Esophagus muscularis mucosa (tissue), 4 donors: Measurements from ENCODE around the gene PKLR. TPM values are rescaled to one million over a fixed set of nuclear protein-coding genes. Genes with fewer than 3 reads are reported as not detected.

Experiments used
- DNase-seq: peaks from one replicate; pipeline ENCODE4 v3.0.0-alpha.2; 2017; ENCODE audit errors: extremely low spot score
- H3K27ac ChIP-seq, 4 donors: fragments of 200-600 bp; sonication (generic); replicated peaks in 1 of 4; 1 replicate in 3 of 4; 2 replicates in 1 of 4; pipeline ENCODE4 v1.5.1; 2016 to 2019; ENCODE audit warnings: mild to moderate bottlenecking in 1 of 4
- H3K27me3 ChIP-seq, 4 donors: fragments of 200-600 bp; sonication (generic); one replicate each; pipeline versions ENCODE4 v1.5.1 to v1.6.0; 2016 to 2019
- H3K36me3 ChIP-seq, 4 donors: fragments of 200-600 bp; sonication (generic); one replicate each; pipeline ENCODE4 v1.5.1; 2016 to 2019
- H3K4me1 ChIP-seq, 4 donors: fragments of 200-600 bp; sonication (generic); one replicate each; pipeline ENCODE4 v1.5.1; 2016 to 2019
- H3K4me3 ChIP-seq, 4 donors: fragments of 200-600 bp; sonication (generic); 1 replicate in 2 of 4; 2 replicates in 2 of 4; pipeline ENCODE4 v1.5.1; 2016 to 2019; ENCODE audit warnings: mild to moderate bottlenecking in 4 of 4, moderate library complexity in 1 of 4
- H3K9me3 ChIP-seq, 4 donors: fragments of 200-600 bp; sonication (generic); 1 replicate in 3 of 4; 2 replicates in 1 of 4; pipeline ENCODE4 v1.5.1; 2016 to 2019
- EP300 ChIP-seq: sonication (generic); formaldehyde crosslinking; IDR thresholded peaks from one replicate; pipeline ENCODE4 v1.6.1; 2017; ENCODE audit warnings: antibody characterized with exemption
- POLR2A ChIP-seq: fragments of 450-650 bp; IDR thresholded peaks from one replicate; pipeline ENCODE4 v1.6.1; 2017; ENCODE audit warnings: antibody characterized with exemption, moderate library complexity, mild to moderate bottlenecking, low read depth
- POLR2AphosphoS5 ChIP-seq, 2 donors: sonication (generic); formaldehyde crosslinking; IDR thresholded peaks; one replicate each; pipeline ENCODE4 v1.6.1; 2017; ENCODE audit warnings: antibody characterized with exemption in 2 of 2
- WGBS: methylation state at CpG from one replicate; pipeline ENCODE4 v1.1.5; 2018; 5-methylcytosine and 5-hydroxymethylcytosine counted together
- intact Hi-C: fragments of 100-400 bp; cut with DNase I; formaldehyde crosslinking; loops from one replicate; pipeline ENCODE4 v1.15.1; 2023
- total RNA-seq, 4 donors: library from RNA; depleted of rRNA; stranded (reverse); fragments of >200 nt; gene quantifications; one replicate each; pipeline versions ENCODE4 v1.1.0 to v1.2.1, GENCODE V29; 2016
- TF ChIP-seq, protein P1 (sequence below), 3 experiments: fragments of 200-600 bp in 2 of 3; fragments of 450-650 bp in 1 of 3; sonication (generic) in 2 of 3; IDR thresholded peaks; one replicate each; pipeline ENCODE4 v1.5.1; 2017 to 2019; ENCODE audit warnings: antibody characterized with exemption in 3 of 3, mild to moderate bottlenecking in 2 of 3, moderate library complexity in 1 of 3

Gene PKLR
- total RNA-seq, 4 donors from 2014 or later = not detected

DNA sequence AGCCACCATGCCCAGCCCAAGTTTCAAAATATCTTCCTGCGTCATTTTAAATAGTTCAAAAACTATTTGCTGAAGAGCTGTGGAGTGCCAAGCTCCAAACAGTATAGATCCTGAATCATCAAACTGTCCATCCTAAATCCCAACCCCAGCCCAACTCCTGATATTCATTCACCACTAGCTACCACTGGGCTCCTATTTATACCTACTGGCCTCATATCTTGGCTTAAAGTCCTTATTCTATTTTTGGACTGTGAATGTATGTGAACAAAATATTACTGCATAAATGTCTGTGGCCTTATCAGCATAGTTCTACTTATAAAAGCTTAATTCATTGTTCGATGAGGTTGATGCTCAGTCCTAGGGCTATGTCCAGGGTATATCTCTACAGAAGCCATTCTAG is 33.9 kb downstream of the PKLR start:
- DNase-seq = no peak
- no peak overlapping the region for H3K4me3 ChIP-seq
- 83% methylated on average over 2 of the region's 2 CpGs for WGBS
- no peaks in the 10 kb centered on the region for H3K9me3 ChIP-seq
- no peaks in the 10 kb centered on the region for H3K27me3 ChIP-seq
- H3K36me3 ChIP-seq = peaks cover 56 to 92% (median 84%) of the 10 kb centered on the region in 4 donors
- intact Hi-C loops = no loop called here
- TF ChIP-seq POLR2A (no peak), POLR2AphosphoS5 (IDR thresholded peaks at IDR 0.05) (no peak), EP300 (no peak)
- TF ChIP-seq, protein P1, sequence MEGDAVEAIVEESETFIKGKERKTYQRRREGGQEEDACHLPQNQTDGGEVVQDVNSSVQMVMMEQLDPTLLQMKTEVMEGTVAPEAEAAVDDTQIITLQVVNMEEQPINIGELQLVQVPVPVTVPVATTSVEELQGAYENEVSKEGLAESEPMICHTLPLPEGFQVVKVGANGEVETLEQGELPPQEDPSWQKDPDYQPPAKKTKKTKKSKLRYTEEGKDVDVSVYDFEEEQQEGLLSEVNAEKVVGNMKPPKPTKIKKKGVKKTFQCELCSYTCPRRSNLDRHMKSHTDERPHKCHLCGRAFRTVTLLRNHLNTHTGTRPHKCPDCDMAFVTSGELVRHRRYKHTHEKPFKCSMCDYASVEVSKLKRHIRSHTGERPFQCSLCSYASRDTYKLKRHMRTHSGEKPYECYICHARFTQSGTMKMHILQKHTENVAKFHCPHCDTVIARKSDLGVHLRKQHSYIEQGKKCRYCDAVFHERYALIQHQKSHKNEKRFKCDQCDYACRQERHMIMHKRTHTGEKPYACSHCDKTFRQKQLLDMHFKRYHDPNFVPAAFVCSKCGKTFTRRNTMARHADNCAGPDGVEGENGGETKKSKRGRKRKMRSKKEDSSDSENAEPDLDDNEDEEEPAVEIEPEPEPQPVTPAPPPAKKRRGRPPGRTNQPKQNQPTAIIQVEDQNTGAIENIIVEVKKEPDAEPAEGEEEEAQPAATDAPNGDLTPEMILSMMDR (IDR thresholded peaks at IDR 0.05) = no peak
- H3K4me1 ChIP-seq = peaks cover 20 to 34% (median 25%) of the 10 kb centered on the region in 4 donors
- H3K27ac ChIP-seq = no peak overlapping the region

DNA sequence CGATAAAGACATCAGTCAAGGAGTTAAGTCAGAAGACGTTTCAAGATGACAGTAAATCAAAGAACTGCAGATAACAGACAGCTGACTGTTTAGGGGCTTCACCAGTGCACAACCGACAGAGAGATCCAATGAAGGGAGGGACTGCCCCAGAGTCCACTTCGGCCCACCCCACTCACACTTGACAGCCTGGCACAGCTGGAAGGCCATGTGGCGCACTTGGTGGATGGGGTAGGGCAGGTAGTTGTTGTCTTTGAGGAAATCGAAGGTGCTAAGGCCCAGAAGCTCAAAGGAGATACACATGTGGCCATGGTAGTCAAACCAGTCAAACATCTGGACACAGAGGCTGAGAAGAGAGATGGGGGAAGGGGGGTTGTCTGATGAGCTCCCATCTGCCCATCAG is 34.7 kb downstream of the PKLR start:
- H3K9me3 ChIP-seq = no peaks in the 10 kb centered on the region
- no peak overlapping the region for H3K4me3 ChIP-seq
- WGBS = 82% methylated on average over 6 of the region's 6 CpGs

DNA sequence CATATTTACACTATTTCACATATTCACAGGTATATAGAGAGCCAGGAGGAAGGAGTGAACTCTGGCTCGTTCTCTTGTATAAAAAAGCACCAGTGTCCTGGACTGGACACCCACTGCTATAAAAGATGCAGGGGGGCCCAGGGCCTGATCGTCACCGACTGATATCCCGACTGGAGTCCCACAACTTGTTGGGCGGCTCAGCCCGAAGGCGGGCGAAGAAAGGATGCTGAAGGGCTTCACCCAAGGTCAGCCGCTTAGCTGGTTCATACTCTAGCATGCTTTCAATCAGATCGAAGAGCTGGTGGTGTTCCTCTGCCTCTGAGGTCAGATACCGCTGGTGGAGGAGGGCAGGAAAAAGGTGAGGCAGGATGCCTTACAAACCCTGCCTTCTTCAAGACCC is 38.2 kb downstream of the PKLR start:
- 84% methylated on average over 11 of the region's 11 CpGs for WGBS
- TF ChIP-seq EP300 (no peak), POLR2AphosphoS5 (IDR thresholded peaks at IDR 0.05) (no peak), POLR2A (no peak)
- TF ChIP-seq, protein P1 (IDR thresholded peaks at IDR 0.05) = no peak
- peak overlapping the region; percentile 81 to 89 (median 85) for H3K27ac ChIP-seq
- H3K36me3 ChIP-seq = peaks cover 49 to 78% (median 71%) of the 10 kb centered on the region in 4 donors
- no peaks in the 10 kb centered on the region for H3K27me3 ChIP-seq
- no peak overlapping the region for H3K4me3 ChIP-seq
- H3K9me3 ChIP-seq = no peaks in the 10 kb centered on the region
- no peak for DNase-seq
- intact Hi-C loops = no loop called here
- H3K4me1 ChIP-seq = peaks cover 21 to 27% (median 24%) of the 10 kb centered on the region in 4 donors

More for the DNA sequence above, 34.7 kb downstream of the PKLR start:
- Histone ChIP-seq H3K36me3 (peaks cover 56 to 88% (median 84%) of the 10 kb centered on the region in 4 donors), H3K4me1 (peaks cover 16 to 29% (median 18%) of the 10 kb centered on the region in 4 donors), H3K27me3 (no peaks in the 10 kb centered on the region), H3K27ac (no peak overlapping the region)
- TF ChIP-seq POLR2AphosphoS5 (IDR thresholded peaks at IDR 0.05) (no peak), EP300 (no peak), POLR2A (no peak)
- TF ChIP-seq, protein P1 (IDR thresholded peaks at IDR 0.05) = no peak
- no peak for DNase-seq
- intact Hi-C loops = no loop called here

DNA sequence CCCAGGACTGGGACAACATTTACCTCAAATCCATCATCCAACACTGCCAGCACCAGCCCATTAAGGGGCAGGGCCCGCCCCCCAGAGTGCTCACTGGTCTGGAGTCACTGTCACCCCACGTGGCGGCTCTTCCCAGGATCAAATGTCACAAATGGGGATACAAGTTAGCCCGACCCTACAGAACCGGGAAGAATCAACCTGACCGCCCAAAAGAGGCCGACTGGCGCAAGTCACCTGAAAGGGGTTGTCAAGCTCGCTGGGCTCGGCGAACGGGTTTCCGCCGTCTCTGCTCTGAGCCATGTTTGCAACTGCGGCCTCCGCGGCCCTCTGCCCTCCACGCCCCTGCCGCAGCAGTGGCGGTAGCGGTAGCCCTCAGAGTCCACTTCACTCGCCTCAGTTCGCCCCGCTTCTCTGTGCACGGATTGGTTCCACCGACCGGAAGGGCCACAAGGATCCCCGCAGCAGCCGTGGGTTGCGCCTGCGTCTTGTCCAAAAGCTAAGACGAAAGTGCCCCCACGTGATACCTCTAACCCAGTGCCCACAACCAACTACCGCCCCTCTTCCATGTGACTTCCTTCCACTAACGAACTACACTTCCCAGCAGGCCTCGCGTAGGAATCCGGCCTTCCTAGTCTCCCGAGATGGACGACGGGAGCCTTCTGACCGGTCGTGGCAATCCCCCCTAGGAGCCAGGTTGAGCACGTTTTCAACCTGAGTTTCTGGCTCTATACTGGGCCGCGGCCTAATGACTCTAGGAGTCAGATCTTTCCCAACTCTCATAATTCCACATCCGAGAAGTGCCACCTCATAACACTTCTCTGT is 39.2 kb downstream of the PKLR start, which contains the start of gene SCAMP3:
TSS of gene SCAMP3 (minus strand) at position 509 of the 822 bp plus-strand sequence. CDS start at position 300, 209 bp downstream.
- H3K36me3 ChIP-seq = peaks cover 39 to 78% (median 71%) of the 10 kb centered on the region in 4 donors
- no peaks in the 10 kb centered on the region for H3K27me3 ChIP-seq
- H3K4me3 ChIP-seq = peak within 1 kb of the TSS; percentile 74 to 90 (median 76)
- DNase-seq = peak; percentile 99
- intact Hi-C loops = no loop called here
- H3K4me1 ChIP-seq = peaks cover 16 to 27% (median 24%) of the 10 kb centered on the region in 4 donors
- WGBS = 1% methylated on average over 23 of the region's 47 CpGs
- peak within 1 kb of the TSS; percentile 81 to 89 (median 85) for H3K27ac ChIP-seq
- TF ChIP-seq POLR2AphosphoS5 (IDR thresholded peaks at IDR 0.05) (peak; percentile 91 to 96), EP300 (no peak), POLR2A (peak; percentile 28)
- TF ChIP-seq, protein P1 (IDR thresholded peaks at IDR 0.05) = peak in 1 of 3 experiments; percentile 26
- no peaks in the 10 kb centered on the region for H3K9me3 ChIP-seq
